GM19452 (cell line): ENCODE results near the gene KLHDC4.
"Not testable (repeated sequence)": the region's sequence is repeated elsewhere in the genome, so short reads cannot be mapped to it uniquely, and the experiment has no call there.

Experiments used
- ATAC-seq: cut with Tn5 transposase; IDR thresholded peaks from one replicate; pipeline ENCODE4 v1.9.1; 2021; ENCODE audit not compliant: unreplicated experiment

The KLHDC4 gene

DNA sequence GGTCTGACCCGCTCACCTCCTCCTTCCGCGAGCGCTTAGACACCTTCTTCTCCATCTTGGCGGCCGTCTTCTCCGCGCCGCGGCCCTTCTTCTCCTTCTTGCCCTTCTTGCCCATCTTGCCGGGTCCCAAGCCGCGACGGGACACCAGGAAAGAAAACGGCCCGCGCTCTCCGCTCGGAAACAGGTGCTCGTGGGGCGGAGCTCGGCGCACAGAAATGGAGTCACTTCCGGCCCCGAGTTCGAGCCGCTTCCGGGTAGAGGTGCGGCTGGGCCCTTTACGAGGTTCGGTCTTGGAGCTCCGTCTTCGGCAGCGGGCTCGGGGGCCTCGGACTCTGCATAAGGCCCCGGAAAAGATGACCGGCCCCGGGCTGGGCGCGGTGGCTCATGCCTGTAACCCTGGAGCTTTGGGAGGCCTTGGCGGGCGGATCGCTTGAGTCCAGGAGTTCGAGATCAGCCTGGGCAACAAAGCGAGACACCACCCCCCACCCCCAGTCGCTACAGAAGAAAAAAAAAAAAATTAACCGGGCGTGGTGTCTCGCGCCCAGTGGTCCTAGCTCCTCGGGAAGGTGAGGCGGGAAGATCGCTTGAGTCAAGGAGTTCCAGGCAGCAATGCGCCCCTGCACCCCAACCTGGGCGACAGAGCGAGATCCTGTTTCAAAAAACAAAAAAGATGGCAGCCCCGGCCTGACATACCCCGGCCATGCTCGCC lies at the start of gene KLHDC4:
Gene KLHDC4 (minus strand): TSS at position 211 of the 709 bp plus-strand sequence. CDS start 96 bp downstream, at position 115.
- peak; percentile 75 for ATAC-seq

DNA sequence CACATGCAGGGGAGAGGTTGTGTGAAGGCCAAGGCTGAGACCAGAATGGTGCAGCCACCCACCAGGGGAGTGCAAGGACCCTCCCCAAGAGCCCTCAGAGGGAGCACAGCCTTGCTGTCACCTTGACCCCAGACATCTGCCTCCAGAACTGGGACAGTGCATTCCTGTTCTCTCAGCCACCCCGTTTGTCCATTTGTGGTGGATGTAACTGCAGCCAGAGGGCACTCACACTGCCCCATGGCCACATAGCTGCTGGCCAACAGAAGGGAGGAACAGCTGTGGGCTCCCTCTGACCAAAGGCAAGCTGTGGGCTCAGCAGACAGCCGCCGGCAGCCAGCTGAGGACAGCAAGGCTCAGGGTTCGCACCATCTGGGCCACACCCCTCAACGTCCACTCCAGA lies 49.8 kb upstream of the KLHDC4 start:
- ATAC-seq = no peak

- ATAC-seq = no peak
Measured at GRCh38 chr16:87812200-87812656, 46.4 kb upstream of the KLHDC4 start.

- ATAC-seq = not testable (repeated sequence)
Measured at GRCh38 chr16:87811454-87811853, 45.7 kb upstream of the KLHDC4 start.

GRCh38 chr16:87809150-87809902 lies 43.5 kb upstream of the KLHDC4 start:
- ATAC-seq = no peak

GRCh38 chr16:87808108-87808507 lies 42.3 kb upstream of the KLHDC4 start:
- no peak for ATAC-seq

DNA sequence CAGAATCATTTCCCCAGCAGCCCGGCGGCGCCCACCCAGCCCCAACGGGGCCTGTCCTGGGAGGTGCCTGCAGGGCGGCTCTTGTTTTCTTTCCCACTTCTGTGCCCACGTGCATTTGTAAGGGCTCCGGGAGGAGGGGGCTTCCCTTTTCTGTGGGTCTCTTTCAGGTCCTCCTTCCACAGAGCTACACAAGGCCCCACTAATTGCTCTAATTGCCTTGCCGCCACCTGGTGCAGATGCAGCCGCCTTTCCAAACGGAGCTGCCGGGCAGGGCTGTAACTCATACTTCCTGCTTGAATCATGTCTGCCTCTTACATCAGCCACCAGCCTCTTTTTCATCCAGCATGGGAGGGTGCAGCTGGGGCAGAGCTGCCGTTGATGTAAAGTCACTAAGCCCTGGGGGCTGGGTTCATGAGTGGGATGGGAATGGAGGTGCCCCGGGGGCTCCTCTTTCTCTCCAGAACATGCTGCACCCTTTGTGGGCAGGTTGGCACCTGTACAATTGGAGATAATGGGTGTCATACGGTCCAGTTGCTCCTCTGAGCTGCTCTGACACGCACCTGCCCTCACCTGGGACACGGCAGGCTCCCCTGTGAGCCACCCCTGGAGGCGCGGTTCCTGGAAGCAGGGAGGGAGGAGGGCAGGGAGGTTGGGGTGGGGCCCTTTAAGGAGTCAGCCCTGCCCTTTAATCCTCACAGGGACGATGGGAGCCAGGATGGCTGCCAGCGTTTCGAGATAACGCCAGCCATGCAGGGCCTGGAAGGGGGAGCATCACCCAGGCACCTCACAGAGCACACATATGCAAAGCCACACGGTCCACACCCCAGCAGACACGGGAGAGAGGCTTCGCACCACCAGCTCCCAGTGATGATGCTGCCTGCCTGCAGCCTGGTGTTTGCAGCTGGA lies 41.1 kb upstream of the KLHDC4 start:
- ATAC-seq = no peak

- ATAC-seq = no peak
Measured at GRCh38 chr16:87806261-87806640, 40.5 kb upstream of the KLHDC4 start.

- no peak for ATAC-seq
Measured at GRCh38 chr16:87803385-87803784, 37.6 kb upstream of the KLHDC4 start.

- no peak for ATAC-seq
Measured at GRCh38 chr16:87802670-87803069, 36.9 kb upstream of the KLHDC4 start.

DNA sequence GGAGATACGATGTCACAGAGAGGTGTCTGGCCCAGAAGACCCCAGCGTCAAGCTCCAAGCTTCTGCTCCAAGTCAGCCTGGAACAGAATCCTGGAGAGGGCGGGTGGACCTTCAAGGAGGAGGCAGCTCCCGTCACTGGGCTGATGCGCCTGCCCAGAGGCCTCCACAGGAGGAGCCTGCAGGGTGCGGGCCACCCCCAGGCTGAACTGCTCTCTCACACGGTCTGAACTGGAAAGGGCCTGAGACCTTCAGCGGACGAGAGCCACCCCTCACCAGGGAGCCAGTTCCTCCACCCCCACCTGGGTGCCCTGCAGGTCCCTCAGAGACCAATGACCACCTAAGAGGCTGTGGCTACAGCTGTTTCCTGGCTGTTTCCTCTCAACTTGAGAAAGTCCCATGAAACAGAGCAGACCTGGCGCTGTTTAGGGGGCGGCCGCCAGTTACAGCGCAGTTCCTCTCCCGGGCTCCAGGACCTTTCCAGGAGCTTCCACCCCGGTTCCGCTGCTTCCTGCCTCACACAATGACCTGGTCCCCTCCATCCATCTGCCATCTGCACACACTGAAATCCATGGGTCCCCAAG lies 36.0 kb upstream of the KLHDC4 start:
- no peak for ATAC-seq

- ATAC-seq = no peak
Measured at GRCh38 chr16:87800497-87800896, 34.7 kb upstream of the KLHDC4 start.

GRCh38 chr16:87795336-87795735 lies 29.6 kb upstream of the KLHDC4 start:
- no peak for ATAC-seq

DNA sequence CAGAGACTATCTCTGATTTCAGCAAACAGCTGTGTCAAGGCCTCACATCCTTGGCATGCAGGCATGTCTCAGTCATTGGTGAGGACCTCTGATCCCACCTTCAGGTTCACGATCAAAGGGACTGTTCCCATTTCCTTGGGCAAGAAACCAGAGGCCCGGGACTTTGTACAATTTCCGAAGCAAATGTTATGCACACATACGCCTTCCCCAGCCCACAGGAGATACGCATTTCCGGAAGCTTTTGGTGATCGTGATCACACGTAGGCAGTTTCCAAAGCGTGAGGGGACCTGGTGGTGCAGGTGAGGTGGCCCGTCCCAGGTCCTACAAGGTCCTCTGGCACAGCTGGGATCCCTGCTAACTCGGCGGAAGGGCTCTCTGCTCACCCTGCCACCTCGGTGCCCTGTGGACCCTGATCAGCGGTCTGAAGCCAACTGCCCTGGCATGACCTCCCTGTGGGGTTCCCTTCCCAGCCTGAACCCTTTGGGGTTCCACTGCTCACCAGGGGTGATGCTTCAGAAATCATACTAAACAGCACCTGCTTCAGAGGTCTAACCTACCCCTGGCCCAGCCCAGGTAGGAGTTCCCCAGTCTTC lies 28.8 kb upstream of the KLHDC4 start:
- ATAC-seq = no peak

- ATAC-seq = no peak
Measured at GRCh38 chr16:87792205-87792565, 26.4 kb upstream of the KLHDC4 start.

GRCh38 chr16:87791295-87792204 lies 25.8 kb upstream of the KLHDC4 start:
- no peak for ATAC-seq

DNA sequence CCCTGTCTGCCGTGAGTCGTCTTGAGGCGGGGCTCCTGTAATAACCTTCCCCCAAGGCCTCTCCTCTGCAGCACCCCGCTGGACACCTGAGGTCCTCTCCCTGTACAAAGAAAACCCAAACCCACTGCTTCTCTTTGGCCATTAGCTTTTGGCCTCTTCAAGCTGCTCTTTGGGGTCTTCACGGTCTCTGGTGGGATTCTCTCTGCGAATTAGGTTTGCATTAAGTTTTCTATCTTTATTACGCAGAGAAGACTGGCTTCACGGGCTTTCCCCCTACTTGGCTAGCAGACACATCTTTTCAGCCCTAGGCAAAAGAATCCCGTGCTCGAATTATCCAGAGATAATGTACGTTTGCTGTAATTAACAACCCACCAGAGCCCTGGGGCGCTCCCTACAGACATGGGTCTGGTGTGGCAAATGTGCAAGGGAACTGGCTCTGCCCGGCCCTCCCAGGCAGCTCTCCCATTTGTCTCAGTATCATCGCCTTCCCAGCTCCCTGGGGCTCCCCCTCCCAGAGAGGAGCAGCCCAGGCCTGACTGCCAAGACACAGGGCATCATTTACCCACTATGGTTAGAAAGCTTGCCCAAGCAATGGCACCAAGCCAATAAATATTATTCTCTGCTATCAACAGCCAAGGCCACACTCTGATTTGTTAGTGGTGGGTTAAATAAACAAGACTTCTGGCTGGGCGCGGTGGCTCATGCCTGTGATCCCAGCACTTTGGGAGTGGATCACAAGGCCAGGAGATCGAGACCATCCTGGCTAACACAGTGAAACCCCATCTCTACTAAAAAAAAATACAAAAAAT lies 24.7 kb upstream of the KLHDC4 start:
- ATAC-seq = no peak

DNA sequence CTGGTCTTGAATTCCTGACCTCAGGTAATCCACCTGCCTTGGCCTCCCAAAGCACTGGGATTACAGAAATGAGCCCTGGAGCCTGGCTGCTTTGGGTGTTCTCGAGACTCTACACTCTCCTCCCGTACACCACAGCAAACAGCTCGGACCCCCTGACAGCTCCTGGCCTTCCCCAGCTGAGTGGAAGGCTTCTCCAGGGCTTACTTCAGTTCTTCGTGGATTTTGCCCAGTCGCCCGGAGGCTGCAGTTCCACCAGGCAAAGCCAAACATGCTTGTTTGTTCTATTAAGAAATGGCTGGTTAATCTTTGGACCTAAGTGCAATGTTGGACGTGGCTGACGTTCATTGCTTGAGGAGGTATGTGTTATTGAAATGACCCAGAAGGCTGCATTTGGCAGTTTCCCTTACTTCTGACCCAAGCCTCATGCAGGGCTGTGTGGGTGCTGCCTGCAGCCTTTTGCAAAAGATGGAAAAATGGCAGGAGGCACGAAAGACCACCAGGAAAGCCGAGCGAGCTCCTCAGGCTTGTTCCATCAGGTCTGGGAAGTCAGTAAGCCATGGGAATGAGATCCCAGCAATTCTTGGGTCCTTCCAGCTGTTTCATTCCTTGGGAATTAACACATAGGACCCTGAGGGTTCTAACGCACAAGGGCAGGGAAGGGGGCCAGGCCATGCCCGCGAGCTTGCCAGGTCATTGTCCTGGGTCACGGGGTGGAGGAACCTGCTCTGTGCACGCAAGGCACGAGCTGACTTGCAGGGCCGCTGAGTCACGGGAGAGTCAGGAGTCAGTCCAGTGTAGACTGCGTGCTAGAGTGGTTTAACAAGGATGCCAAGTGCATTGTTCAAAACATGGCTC lies 23.9 kb upstream of the KLHDC4 start:
- ATAC-seq = no peak
